ENCODE results near the gene LYST. TPM values are rescaled to one million over a fixed set of nuclear protein-coding genes. Genes with fewer than 3 reads are reported as not detected.

The LYST gene
- total and polyA plus RNA-seq, 10 of the 15 experiments (the other 5 are each of a cell fraction or from before 2014, with no cell fraction given), result 3.3 to 28.1 (median 5.6) TPM

DNA sequence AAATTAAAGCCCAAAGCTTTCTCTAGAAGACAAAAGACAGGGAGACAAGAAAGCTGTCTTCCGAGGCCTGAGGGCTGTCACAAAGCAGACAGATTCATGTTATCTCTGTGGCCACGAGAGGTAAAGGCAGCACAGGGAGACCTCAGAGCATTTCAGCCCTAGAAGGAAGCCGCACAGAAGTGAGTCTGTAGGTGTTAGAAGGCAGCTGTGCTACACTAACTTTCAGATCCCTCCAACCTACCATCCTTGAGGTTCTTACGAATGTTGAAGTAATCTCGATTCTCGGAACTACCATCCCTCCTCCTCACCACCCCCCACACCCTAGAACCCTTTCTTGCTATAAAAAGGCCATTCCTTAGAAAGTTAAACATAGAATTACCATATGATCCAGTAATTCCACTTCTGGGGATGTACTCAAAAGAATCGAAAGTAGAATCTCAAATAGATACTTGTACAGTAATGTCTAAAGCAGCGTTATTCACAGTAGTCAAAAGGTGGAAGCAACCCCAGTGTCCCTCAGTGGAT is 21.5 kb upstream of the LYST start (continued):
- TF ChIP-seq KDM1A (IDR thresholded peaks at IDR 0.05; ENCODE audit: borderline replicate concordance) (no peak), CBX5 (IDR thresholded peaks at IDR 0.05; ENCODE audit: low read depth) (0 out of 2 replicates have a peak, but pooled peaks have one; percentile 58), ZNF217 (IDR thresholded peaks at IDR 0.05) (peak; percentile 66; the same call in 1 of the 2 replicates), RCOR1 (conservative IDR thresholded peaks at IDR 0.05; ENCODE audit: low read depth, low read length) (no peak), HDGF (IDR thresholded peaks at IDR 0.05) (0 out of 2 replicates have a peak, but pooled peaks have one; percentile 30), ZNF384 (IDR thresholded peaks at IDR 0.05; ENCODE audit: borderline replicate concordance, low read depth, low read length) (peak; percentile 87), BACH1 (IDR thresholded peaks at IDR 0.05; ENCODE audit: borderline replicate concordance) (no peak; the same call in 1 of the 2 replicates), ZNF24 (IDR thresholded peaks at IDR 0.05) (no peak; the same call in 1 of the 2 replicates), CHD2 (IDR thresholded peaks at IDR 0.05; ENCODE audit: borderline replicate concordance, low read depth, low read length) (0 out of 2 replicates have a peak, but pooled peaks have one; percentile 42), ZSCAN29 (IDR thresholded peaks at IDR 0.05) (no peak), TARDBP (IDR thresholded peaks at IDR 0.05; ENCODE audit: borderline replicate concordance) (no peak), HDAC2 (IDR thresholded peaks at IDR 0.05) (no peak), STAT3 (IDR thresholded peaks at IDR 0.05; ENCODE audit: low read depth, low read length) (no peak), CBFB (IDR thresholded peaks at IDR 0.05; ENCODE audit: low read depth) (no peak), POU2F2 (IDR thresholded peaks at IDR 0.05; ENCODE audit: borderline replicate concordance, low read depth, low read length) (no peak), SRF (IDR thresholded peaks at IDR 0.05; ENCODE audit: low read depth in 2 of 2, low read length in 2 of 2) (no peak), SREBF1 (IDR thresholded peaks at IDR 0.05; ENCODE audit: low read length) (no peak), CHD1 (IDR thresholded peaks at IDR 0.05; ENCODE audit: low read depth, low read length) (no peak), TCF3 (IDR thresholded peaks at IDR 0.05; ENCODE audit: borderline replicate concordance, insufficient read depth, low read depth, low read length) (peak; percentile 72; the same call in 1 of the 2 replicates), GABPA (IDR thresholded peaks at IDR 0.05; ENCODE audit: low read depth) (no peak), FOXM1 (IDR thresholded peaks at IDR 0.05; ENCODE audit: low read depth, low read length) (peak; percentile 73; the same call in 1 of the 2 replicates), SIX5 (IDR thresholded peaks at IDR 0.05; ENCODE audit: low read depth, low read length, severe bottlenecking) (no peak), EED (IDR thresholded peaks at IDR 0.05; ENCODE audit: low read depth) (peak; percentile 86), SMAD5 (IDR thresholded peaks at IDR 0.05; ENCODE audit: low read depth) (no peak), GATAD2B (conservative IDR thresholded peaks at IDR 0.05; ENCODE audit: low read depth) (no peak)
- TF ChIP-seq, protein P1, sequence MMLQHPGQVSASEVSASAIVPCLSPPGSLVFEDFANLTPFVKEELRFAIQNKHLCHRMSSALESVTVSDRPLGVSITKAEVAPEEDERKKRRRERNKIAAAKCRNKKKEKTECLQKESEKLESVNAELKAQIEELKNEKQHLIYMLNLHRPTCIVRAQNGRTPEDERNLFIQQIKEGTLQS (IDR thresholded peaks at IDR 0.05; ENCODE audit: borderline replicate concordance, extremely low read depth, low read depth, low read length), result no peak
- TF ChIP-seq, protein P2, sequence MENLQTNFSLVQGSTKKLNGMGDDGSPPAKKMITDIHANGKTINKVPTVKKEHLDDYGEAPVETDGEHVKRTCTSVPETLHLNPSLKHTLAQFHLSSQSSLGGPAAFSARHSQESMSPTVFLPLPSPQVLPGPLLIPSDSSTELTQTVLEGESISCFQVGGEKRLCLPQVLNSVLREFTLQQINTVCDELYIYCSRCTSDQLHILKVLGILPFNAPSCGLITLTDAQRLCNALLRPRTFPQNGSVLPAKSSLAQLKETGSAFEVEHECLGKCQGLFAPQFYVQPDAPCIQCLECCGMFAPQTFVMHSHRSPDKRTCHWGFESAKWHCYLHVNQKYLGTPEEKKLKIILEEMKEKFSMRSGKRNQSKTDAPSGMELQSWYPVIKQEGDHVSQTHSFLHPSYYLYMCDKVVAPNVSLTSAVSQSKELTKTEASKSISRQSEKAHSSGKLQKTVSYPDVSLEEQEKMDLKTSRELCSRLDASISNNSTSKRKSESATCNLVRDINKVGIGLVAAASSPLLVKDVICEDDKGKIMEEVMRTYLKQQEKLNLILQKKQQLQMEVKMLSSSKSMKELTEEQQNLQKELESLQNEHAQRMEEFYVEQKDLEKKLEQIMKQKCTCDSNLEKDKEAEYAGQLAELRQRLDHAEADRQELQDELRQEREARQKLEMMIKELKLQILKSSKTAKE (IDR thresholded peaks at IDR 0.05; ENCODE audit: low read depth, poor library complexity, severe bottlenecking), result peak; percentile 52
- TF ChIP-seq, protein P3, sequence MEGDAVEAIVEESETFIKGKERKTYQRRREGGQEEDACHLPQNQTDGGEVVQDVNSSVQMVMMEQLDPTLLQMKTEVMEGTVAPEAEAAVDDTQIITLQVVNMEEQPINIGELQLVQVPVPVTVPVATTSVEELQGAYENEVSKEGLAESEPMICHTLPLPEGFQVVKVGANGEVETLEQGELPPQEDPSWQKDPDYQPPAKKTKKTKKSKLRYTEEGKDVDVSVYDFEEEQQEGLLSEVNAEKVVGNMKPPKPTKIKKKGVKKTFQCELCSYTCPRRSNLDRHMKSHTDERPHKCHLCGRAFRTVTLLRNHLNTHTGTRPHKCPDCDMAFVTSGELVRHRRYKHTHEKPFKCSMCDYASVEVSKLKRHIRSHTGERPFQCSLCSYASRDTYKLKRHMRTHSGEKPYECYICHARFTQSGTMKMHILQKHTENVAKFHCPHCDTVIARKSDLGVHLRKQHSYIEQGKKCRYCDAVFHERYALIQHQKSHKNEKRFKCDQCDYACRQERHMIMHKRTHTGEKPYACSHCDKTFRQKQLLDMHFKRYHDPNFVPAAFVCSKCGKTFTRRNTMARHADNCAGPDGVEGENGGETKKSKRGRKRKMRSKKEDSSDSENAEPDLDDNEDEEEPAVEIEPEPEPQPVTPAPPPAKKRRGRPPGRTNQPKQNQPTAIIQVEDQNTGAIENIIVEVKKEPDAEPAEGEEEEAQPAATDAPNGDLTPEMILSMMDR (IDR thresholded peaks at IDR 0.05 in 2 of 3, conservative IDR thresholded peaks at IDR 0.05 in 1 of 3; ENCODE audit: control insufficient read depth in 2 of 3, extremely low read depth in 1 of 3, insufficient read depth in 1 of 3, low read depth in 3 of 3, low read length in 3 of 3), result no peak
